HuH-7 (cell line): ENCODE data around the gene CISD3.

Experiments used
- DNase-seq: peaks from one replicate; pipeline ENCODE4 v3.0.0; 2011; ENCODE audit warnings: low spot score

CISD3 gene

DNA sequence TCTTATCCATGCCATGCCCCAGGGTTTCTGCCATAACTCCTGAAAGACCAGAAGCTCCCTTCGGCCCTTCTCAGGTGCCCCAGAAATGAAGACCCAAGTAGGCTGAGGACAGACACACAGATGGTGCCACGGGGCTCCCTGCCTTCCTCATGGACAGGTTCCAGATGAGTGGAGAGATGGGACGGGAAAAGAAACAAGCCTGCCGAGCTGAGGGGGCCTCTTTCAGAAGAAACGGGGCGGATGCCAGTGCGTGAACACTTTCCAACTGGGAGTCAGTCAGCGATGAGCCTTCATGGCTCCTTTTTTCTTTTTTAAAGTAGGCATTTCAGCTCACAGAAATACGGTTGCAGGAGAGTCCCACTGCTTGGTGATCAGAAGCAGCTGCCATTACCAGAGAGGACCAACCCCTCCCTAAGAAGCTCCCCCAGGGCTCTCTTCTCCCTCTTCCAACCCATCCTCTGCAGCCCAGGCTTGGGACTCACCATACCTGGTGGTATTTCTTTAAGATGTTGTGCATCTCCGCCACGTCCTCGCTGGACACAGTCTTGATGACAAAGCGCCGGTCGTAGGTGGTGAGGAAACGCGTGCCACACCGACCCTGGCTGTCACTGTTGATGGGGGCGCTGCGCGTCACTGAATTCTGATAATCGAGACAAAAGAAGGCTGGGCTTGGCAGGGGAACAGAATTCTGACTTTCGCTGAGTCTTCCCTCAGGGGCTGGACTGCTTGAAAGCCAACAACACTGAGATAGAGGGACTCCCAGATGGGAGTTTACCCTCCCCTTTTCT, 50.0 kb downstream of the CISD3 start:
- DNase-seq = no peak

DNA sequence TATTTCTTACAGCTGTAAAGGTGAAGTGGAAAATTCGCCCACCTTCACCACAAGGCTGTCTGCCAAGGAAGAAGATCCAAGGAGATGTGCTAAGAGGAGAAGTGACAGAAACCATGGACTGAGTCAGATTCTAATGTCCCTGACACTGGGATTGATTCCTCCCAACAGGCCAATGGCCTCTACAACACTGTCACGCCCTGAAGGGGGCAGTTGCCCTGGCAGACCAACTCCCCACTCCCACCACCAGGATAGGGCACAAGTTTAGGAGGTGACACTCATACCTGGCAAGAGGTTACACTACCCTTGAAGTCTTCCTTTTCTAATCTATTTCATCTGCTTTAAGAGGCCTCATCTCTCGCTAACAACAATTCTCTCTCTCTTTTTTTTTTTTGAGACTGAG, 53.1 kb downstream of the CISD3 start:
- DNase-seq = no peak
